Lung (tissue), 12 donors: ENCODE results near the gene SLX4. TPM values are rescaled to one million over a fixed set of nuclear protein-coding genes. Genes with fewer than 3 reads are reported as not detected.

Experiments used
- ATAC-seq: fragments of 200-7000 bp; cut with Tn5 transposase; one replicate; pipeline ENCODE4 v1.9.1; 2020; ENCODE audit warnings: moderate number of reproducible peaks; ENCODE audit not compliant: insufficient read depth, low FRiP score
- DNase-seq, 3 donors: peaks; one replicate each; pipeline ENCODE4 v3.0.0-alpha.2; 2013 to 2017
- H3K27ac ChIP-seq, 2 donors: one replicate each; pipeline ENCODE4 v1.5.1; 2013; ENCODE audit warnings: mild to moderate bottlenecking in 2 of 2, moderate library complexity in 2 of 2, control low read depth in 1 of 2, inconsistent platforms in 1 of 2, low read depth in 1 of 2, low read length in 1 of 2
- H3K27me3 ChIP-seq, 3 donors: one replicate each; pipeline ENCODE4 v1.5.1; 2013; ENCODE audit warnings: low read length in 2 of 3; ENCODE audit not compliant: control insufficient read depth in 3 of 3, insufficient read depth in 3 of 3
- H3K36me3 ChIP-seq, 4 donors: one replicate each; pipeline ENCODE4 v1.5.1; 2013; ENCODE audit warnings: low read length in 4 of 4, mild to moderate bottlenecking in 1 of 4, moderate library complexity in 1 of 4; ENCODE audit not compliant: control insufficient read depth in 4 of 4, insufficient read depth in 4 of 4
- H3K4me1 ChIP-seq, 5 donors: one replicate each; pipeline ENCODE4 v1.5.1; 2013; ENCODE audit warnings: low read length in 5 of 5, mild to moderate bottlenecking in 2 of 5, moderate library complexity in 1 of 5; ENCODE audit not compliant: control insufficient read depth in 5 of 5, insufficient read depth in 5 of 5
- H3K4me3 ChIP-seq: one replicate; pipeline ENCODE4 v1.5.1; 2013; ENCODE audit warnings: mild to moderate bottlenecking, control low read depth, moderate library complexity
- H3K9ac ChIP-seq, 2 donors: one replicate each; pipeline ENCODE4 v1.5.1; 2013; ENCODE audit warnings: low read length in 2 of 2, control low read depth in 1 of 2; ENCODE audit not compliant: insufficient read depth in 1 of 2
- H3K9me3 ChIP-seq, 4 donors: one replicate each; pipeline ENCODE4 v1.5.1; 2013; ENCODE audit warnings: low read length in 3 of 4, mild to moderate bottlenecking in 1 of 4, moderate library complexity in 1 of 4; ENCODE audit not compliant: control insufficient read depth in 4 of 4, insufficient read depth in 3 of 4
- WGBS, 2 donors: extraction: QIAGEN DNeasy Blood & Tissue Kit; methylation state at CpG; one replicate each; pipeline ENCODE4 v1.1.7; 2013; 5-methylcytosine and 5-hydroxymethylcytosine counted together
- polyA plus RNA-seq, 2 donors: library from polyadenylated mRNA; stranded (reverse); fragments of 200-250 nt; gene quantifications; one replicate each; pipeline ENCODE4 v1.2.1, GENCODE V29; 2013
- total RNA-seq, 2 donors: library from RNA; depleted of rRNA in 1 of 2; stranded (reverse); fragments of >200 nt in 1 of 2; gene quantifications; one replicate each; pipeline ENCODE4 v1.2.1, GENCODE V29; 2014 to 2021
- TF ChIP-seq, protein P1 (sequence below): IDR thresholded peaks from 2 replicates; pipeline ENCODE4 v1.5.1; 2012; ENCODE audit warnings: mild to moderate bottlenecking; ENCODE audit errors: control extremely low read depth, extremely low read depth
- donor health status: control.
- donor health status: control.
- donor health status: Bipolar disorder and iron deficiency.
- donor health status: healthy.
- donor health status: DM: yes; HTN: yes; CAD: no.

SLX4 gene
- total and polyA plus RNA-seq, 4 donors: 2.4 to 7.0 (median 3.7) TPM

DNA sequence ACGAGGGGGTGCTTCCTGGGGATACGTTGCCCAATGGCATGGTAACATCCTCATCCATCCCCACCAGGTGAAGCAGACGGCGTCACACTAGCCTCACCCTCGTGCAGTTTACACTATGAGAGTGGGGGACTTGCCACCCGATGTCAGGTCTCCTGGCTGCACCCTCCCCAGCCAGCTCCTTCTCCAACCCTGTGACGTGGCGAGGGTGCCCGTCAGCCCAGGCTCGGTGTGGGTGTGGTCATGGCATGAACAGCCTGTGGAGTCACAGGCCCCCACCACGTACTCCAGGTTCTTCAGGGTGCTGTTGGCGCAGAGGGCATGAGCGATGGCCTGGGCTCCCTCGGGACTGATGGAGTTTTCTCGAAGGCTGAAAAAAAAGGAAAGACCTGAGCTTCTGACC lies 62.5 kb downstream of the SLX4 start:
- no peak overlapping the region for H3K9ac ChIP-seq
- DNase-seq: no peak

DNA sequence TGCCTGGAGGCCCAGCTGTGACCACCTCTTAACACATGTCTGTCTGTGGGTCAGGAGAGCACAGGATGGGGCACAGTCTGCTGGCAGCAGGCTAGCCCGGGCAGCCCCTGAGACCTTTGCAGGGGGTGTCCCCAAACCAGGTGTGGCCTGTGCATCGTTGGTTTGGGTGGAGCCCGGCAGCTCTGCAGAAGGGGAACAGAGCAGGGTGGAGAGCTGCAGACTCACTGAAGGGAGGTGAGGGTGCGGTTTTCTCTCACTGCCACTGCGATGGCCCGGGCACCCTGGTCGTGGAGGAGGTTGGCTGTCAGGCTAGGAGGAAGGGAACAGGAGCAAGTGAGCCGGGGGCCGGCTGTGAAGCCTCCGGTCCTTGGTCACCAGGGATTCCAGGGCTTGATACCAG lies 63.0 kb downstream of the SLX4 start:
- ATAC-seq (no peak), DNase-seq (no peak)
- WGBS, 2 donors: 86 to 95% methylated on average over 10 of the region's 10 CpGs
- no peak overlapping the region for H3K27ac ChIP-seq
- TF ChIP-seq, protein P1, sequence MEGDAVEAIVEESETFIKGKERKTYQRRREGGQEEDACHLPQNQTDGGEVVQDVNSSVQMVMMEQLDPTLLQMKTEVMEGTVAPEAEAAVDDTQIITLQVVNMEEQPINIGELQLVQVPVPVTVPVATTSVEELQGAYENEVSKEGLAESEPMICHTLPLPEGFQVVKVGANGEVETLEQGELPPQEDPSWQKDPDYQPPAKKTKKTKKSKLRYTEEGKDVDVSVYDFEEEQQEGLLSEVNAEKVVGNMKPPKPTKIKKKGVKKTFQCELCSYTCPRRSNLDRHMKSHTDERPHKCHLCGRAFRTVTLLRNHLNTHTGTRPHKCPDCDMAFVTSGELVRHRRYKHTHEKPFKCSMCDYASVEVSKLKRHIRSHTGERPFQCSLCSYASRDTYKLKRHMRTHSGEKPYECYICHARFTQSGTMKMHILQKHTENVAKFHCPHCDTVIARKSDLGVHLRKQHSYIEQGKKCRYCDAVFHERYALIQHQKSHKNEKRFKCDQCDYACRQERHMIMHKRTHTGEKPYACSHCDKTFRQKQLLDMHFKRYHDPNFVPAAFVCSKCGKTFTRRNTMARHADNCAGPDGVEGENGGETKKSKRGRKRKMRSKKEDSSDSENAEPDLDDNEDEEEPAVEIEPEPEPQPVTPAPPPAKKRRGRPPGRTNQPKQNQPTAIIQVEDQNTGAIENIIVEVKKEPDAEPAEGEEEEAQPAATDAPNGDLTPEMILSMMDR: no peak
- peaks cover 0 to 5% (median 0%) of the 10 kb centered on the region in 4 donors for H3K36me3 ChIP-seq
- H3K27me3 ChIP-seq: no peaks in the 10 kb centered on the region
- no peaks in the 10 kb centered on the region for H3K4me1 ChIP-seq
- H3K9ac ChIP-seq: no peak overlapping the region
- no peak overlapping the region for H3K4me3 ChIP-seq
- H3K9me3 ChIP-seq: no peaks in the 10 kb centered on the region

More for the DNA sequence above, 62.5 kb downstream of the SLX4 start:
- Histone ChIP-seq H3K9me3 (no peaks in the 10 kb centered on the region), H3K36me3 (peaks cover 0 to 5% (median 0%) of the 10 kb centered on the region in 4 donors), H3K4me3 (no peak overlapping the region), H3K27me3 (no peaks in the 10 kb centered on the region), H3K27ac (no peak overlapping the region), H3K4me1 (no peaks in the 10 kb centered on the region)
- no peak for ATAC-seq
- WGBS, 2 donors: 88 to 93% methylated on average over 15 of the region's 15 CpGs
- TF ChIP-seq, protein P1: no peak

DNA sequence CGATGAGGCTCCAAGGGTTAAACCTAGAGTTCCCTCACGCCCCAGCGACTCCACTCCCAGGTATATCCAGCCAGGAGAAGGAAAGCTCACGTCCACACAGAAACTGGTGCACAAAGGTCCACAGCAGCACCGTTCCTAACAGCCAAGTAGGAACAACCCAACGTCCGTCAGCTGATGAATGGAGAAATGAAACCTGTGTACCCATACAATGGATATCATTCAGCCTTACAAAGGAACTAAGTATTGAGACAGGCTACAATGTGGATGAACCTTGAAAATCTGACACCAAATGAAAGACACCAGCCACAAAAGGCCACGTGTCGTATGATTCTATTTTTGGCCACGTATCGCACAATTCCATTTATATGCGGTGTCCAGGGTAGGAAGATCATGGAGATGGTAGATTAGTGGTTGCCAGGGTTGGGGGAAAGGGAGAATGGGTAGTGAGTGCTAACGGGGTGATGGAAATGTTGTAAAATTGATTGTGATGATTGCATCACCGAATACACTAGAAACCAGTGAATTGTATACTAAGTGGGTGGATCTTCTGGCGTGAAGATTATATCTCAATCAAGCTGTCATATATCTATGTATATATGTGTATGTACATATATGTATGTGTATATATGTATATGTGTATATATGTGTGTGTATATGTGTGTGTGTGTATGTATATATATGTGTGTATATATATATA lies 64.3 kb downstream of the SLX4 start:
- no peak overlapping the region for H3K9ac ChIP-seq
- WGBS, 2 donors: 77 to 83% methylated on average over 15 of the region's 15 CpGs
- no peak overlapping the region for H3K27ac ChIP-seq
- peaks cover 0 to 4% (median 0%) of the 10 kb centered on the region in 5 donors for H3K4me1 ChIP-seq
- DNase-seq (no peak), ATAC-seq (no peak)
- no peaks in the 10 kb centered on the region for H3K9me3 ChIP-seq
- no peak overlapping the region for H3K4me3 ChIP-seq
- peaks cover 0 to 5% (median under 1%) of the 10 kb centered on the region in 4 donors for H3K36me3 ChIP-seq
- H3K27me3 ChIP-seq: no peaks in the 10 kb centered on the region
- TF ChIP-seq, protein P1: no peak
